GM18870 (cell line): ENCODE data around the gene MINAR2.

Experiments
- ATAC-seq: cut with Tn5 transposase; IDR thresholded peaks from one replicate; pipeline ENCODE4 v1.9.1; 2021; ENCODE audit warnings: moderate library complexity; ENCODE audit not compliant: unreplicated experiment

Gene MINAR2

GRCh38 chr5:129771058-129771838, 23.4 kb downstream of the MINAR2 start:
- ATAC-seq = peak; percentile 63

GRCh38 chr5:129773376-129773775, 25.5 kb downstream of the MINAR2 start:
- ATAC-seq = no peak

- ATAC-seq = no peak
These were observed 33.7 kb downstream of the MINAR2 start for GRCh38 chr5:129781594-129781993.

GRCh38 chr5:129803403-129803802, 55.5 kb downstream of the MINAR2 start:
- no peak for ATAC-seq

- no peak for ATAC-seq
These were observed 56.8 kb downstream of the MINAR2 start for GRCh38 chr5:129804705-129805104.

- no peak for ATAC-seq
These were observed 59.4 kb downstream of the MINAR2 start for GRCh38 chr5:129807162-129807814.
